ENCODE data around the gene LST1. TPM values are rescaled to one million over a fixed set of nuclear protein-coding genes. Genes with fewer than 3 reads are reported as not detected.
A peak's percentile ranks its signal among the peaks of the same experiment; 100 is the strongest.

The LST1 gene
- total RNA-seq, result 6.5 TPM
- long read RNA-seq, result 0 reads

GRCh38 chr6:31586008-31586407, at the start of gene LST1:
LST1 (plus strand) TSS chr6:31586277; CDS start chr6:31587300, 1,023 bp downstream.
- Histone ChIP-seq H3K4me1 (peaks cover 23% of the 10 kb centered on the region), H3K27ac (replicated peaks) (peak within 1 kb of the TSS; percentile 53), H3K27me3 (ENCODE audit: low read depth) (no peaks in the 10 kb centered on the region), H3K9me3 (replicated peaks) (no peaks in the 10 kb centered on the region), H3K4me3 (peak within 1 kb of the TSS; percentile 29), H3K36me3 (no peaks in the 10 kb centered on the region)
- no peak for TF ChIP-seq CTCF (IDR thresholded peaks at IDR 0.05; ENCODE audit: borderline replicate concordance)
- no peak for DNase-seq
- intact Hi-C loops (cut with micrococcal nuclease), result no loop called here

DNA sequence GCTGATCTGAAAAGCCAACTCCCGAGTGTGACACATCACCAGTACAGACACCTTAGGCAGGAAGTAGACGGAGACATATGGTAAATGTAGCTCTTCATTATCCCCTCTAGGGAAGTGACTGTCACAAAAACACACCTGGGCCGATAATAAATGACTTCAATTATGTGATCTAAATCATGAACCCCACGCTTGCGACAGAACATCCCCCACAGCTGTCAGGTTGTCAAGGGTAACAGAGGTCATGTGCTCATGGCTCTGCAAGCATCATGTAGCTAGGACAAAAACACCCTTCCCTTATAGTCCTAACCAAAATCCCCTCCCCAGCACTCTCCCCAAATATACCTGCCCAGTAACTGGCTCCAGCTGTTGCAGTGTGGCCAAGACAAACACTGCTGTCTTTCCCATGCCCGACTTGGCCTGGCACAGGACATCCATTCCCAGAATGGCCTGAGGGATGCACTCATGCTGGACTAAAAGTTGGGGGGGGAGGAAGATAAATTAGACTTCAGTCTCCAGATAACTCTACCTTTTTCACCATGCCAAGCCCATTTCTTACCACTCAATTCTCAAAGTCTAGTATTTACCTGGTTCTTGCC, 47.2 kb upstream of the LST1 start:
- Histone ChIP-seq H3K27me3 (ENCODE audit: low read depth) (no peaks in the 10 kb centered on the region), H3K36me3 (peaks cover 65% of the 10 kb centered on the region), H3K9me3 (replicated peaks) (no peaks in the 10 kb centered on the region), H3K4me1 (peaks cover 72% of the 10 kb centered on the region), H3K4me3 (peak overlapping the region; percentile 83), H3K27ac (replicated peaks) (peak overlapping the region; percentile 92)
- TF ChIP-seq CTCF (IDR thresholded peaks at IDR 0.05; ENCODE audit: borderline replicate concordance), result no peak
- DNase-seq, result no peak
- intact Hi-C loops (cut with micrococcal nuclease), result no loop called here

GRCh38 chr6:31540640-31541039, 45.4 kb upstream of the LST1 start:
- intact Hi-C loops (cut with micrococcal nuclease), result no loop called here
- Histone ChIP-seq H3K4me3 (peak overlapping the region; percentile 83), H3K27ac (replicated peaks) (peak overlapping the region; percentile 92), H3K4me1 (peaks cover 70% of the 10 kb centered on the region), H3K9me3 (replicated peaks) (no peaks in the 10 kb centered on the region), H3K36me3 (peaks cover 47% of the 10 kb centered on the region), H3K27me3 (ENCODE audit: low read depth) (no peaks in the 10 kb centered on the region)
- no peak for TF ChIP-seq CTCF (IDR thresholded peaks at IDR 0.05; ENCODE audit: borderline replicate concordance)
- no peak for DNase-seq

GRCh38 chr6:31541059-31541657, 44.9 kb upstream of the LST1 start:
- no peak for TF ChIP-seq CTCF (IDR thresholded peaks at IDR 0.05; ENCODE audit: borderline replicate concordance)
- Histone ChIP-seq H3K4me1 (peaks cover 66% of the 10 kb centered on the region), H3K27me3 (ENCODE audit: low read depth) (no peaks in the 10 kb centered on the region), H3K36me3 (peaks cover 42% of the 10 kb centered on the region), H3K4me3 (peak overlapping the region; percentile 83), H3K9me3 (replicated peaks) (no peaks in the 10 kb centered on the region), H3K27ac (replicated peaks) (peak overlapping the region; percentile 92)
- no peak for DNase-seq
- intact Hi-C loops (cut with micrococcal nuclease), result no loop called here

GRCh38 chr6:31541658-31542521, 44.2 kb upstream of the LST1 start, which contains the start of gene DDX39B:
DDX39B (minus strand) TSS chr6:31542003; CDS start chr6:31540532, 1,471 bp downstream.
- peak within 1 kb of the TSS; percentile 83 for H3K4me3 ChIP-seq
- intact Hi-C loops (cut with micrococcal nuclease), result no loop called here
- no peaks in the 10 kb centered on the region for H3K9me3 ChIP-seq (replicated peaks)
- no peak for TF ChIP-seq CTCF (IDR thresholded peaks at IDR 0.05; ENCODE audit: borderline replicate concordance)
- H3K36me3 ChIP-seq, result peaks cover 35% of the 10 kb centered on the region
- DNase-seq, result peak; percentile 94
- H3K4me1 ChIP-seq, result peaks cover 62% of the 10 kb centered on the region
- peak within 1 kb of the TSS; percentile 92 for H3K27ac ChIP-seq (replicated peaks)
- H3K27me3 ChIP-seq (ENCODE audit: low read depth), result no peaks in the 10 kb centered on the region
